ENCODE data around the gene SRSF2.

DNA sequence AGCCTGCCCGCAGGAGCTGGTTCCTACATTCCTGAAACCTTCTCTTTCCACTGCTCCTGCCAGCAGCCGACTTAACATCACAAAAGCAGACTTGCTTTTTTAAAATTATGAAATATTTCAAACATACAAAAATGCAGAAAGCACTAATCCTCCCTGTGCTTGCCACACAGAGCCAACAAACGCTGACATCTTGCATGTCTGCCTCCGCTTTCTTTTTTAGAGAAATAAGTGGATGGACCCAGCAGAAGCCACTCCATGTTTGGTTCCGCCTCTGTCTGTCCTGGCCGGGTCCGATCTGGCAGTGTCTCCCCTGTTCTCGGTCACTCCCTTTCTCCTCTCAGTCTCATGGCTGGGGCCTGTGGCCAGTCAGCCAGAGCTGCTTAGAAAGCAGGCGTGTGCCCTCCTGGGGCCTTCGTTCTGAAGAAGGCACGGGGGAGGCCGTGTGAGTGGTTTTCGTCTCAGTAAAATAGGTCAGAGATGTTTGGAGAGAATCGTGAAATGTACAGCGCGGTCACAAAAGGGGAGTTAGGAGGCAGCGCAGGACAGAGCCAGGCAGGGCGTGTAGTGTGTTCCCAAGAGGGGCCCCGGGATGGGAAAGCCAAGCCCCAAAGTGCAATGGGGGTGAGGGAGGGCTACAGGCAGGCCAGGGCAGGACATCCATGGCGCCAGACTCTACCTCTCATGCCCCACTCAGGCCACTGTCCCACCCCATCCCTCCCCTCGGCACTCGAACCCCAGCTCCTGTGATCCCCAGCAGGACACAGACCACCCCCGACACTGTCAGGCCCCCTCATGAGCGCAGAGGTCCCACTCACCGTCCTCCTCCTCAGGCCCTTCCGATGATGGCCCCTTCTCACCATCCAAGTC lies 49.6 kb downstream of the SRSF2 start:
- no peak for TF ChIP-seq POLR2A (IDR thresholded peaks at IDR 0.05)
- TF ChIP-seq, protein P1, sequence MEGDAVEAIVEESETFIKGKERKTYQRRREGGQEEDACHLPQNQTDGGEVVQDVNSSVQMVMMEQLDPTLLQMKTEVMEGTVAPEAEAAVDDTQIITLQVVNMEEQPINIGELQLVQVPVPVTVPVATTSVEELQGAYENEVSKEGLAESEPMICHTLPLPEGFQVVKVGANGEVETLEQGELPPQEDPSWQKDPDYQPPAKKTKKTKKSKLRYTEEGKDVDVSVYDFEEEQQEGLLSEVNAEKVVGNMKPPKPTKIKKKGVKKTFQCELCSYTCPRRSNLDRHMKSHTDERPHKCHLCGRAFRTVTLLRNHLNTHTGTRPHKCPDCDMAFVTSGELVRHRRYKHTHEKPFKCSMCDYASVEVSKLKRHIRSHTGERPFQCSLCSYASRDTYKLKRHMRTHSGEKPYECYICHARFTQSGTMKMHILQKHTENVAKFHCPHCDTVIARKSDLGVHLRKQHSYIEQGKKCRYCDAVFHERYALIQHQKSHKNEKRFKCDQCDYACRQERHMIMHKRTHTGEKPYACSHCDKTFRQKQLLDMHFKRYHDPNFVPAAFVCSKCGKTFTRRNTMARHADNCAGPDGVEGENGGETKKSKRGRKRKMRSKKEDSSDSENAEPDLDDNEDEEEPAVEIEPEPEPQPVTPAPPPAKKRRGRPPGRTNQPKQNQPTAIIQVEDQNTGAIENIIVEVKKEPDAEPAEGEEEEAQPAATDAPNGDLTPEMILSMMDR (IDR thresholded peaks at IDR 0.05), result no peak

Data from Peyer's patch (tissue), 4 donors.